IMR-90 (cell line): ENCODE data around the gene RTKN. TPM values are rescaled to one million over a fixed set of nuclear protein-coding genes. Genes with fewer than 3 reads are reported as not detected.

ENCODE experiments used
- ATAC-seq: fragments of 200-7000 bp; cut with Tn5 transposase; 2 replicates; pipeline ENCODE4 v1.9.1; 2020; ENCODE audit warnings: low read depth, mild to moderate bottlenecking, moderate library complexity
- BruUV-seq: library from RNA; stranded (reverse); fragments of 400-500 nt; replicated peaks from 2 replicates; lab custom pipeline; 2021; lab: Mats Ljungman, UMichigan
- CTCF ChIA-PET: fragments of 300-600 bp; formaldehyde crosslinking; extraction: SDS; loops from one replicate; lab custom pipeline; 2021; ENCODE audit warnings: antibody characterized with exemption; lab: Yijun Ruan, JAX
- POLR2A ChIA-PET: fragments of 300-600 bp; sonication (Branson Sonifier 250); formaldehyde crosslinking; loops from one replicate; lab custom pipeline; 2022; ENCODE audit warnings: antibody characterized with exemption; ENCODE audit not compliant: unreplicated experiment; lab: Charles Lee
- DNase-seq: peaks from one replicate; pipeline ENCODE4 v3.0.0; 2013
- H2AFZ ChIP-seq: replicated peaks from 2 replicates; pipeline ENCODE3; 2013; ENCODE audit warnings: low read length, mild to moderate bottlenecking; ENCODE audit not compliant: poor library complexity
- H2AK5ac ChIP-seq: 2 replicates; pipeline ENCODE4 v1.6.1; 2013; ENCODE audit warnings: low read depth, low read length, inconsistent platforms
- H2AK9ac ChIP-seq: replicated peaks from 2 replicates; pipeline ENCODE3; 2013; ENCODE audit warnings: mild to moderate bottlenecking, low read depth, low read length, moderate library complexity; ENCODE audit not compliant: poor library complexity
- H2BK120ac ChIP-seq: 2 replicates; pipeline ENCODE4 v1.6.1; 2013; ENCODE audit warnings: low read depth, low read length, inconsistent platforms
- H2BK15ac ChIP-seq: 3 replicates; pipeline ENCODE4 v1.6.1; 2013; ENCODE audit warnings: low read depth, low read length, inconsistent platforms
- H2BK20ac ChIP-seq: 2 replicates; pipeline ENCODE4 v1.6.1; 2013; ENCODE audit warnings: low read depth, mild to moderate bottlenecking, inconsistent platforms, low read length, moderate library complexity
- H2BK5ac ChIP-seq: 2 replicates; pipeline ENCODE4 v1.6.1; 2013; ENCODE audit warnings: mild to moderate bottlenecking, low read depth, low read length, inconsistent platforms; ENCODE audit not compliant: poor library complexity, severe bottlenecking
- H3K14ac ChIP-seq: replicated peaks from 2 replicates; pipeline ENCODE4 v1.6.1; 2013; ENCODE audit warnings: low read depth, low read length, inconsistent platforms
- H3K18ac ChIP-seq: 2 replicates; pipeline ENCODE4 v1.6.1; 2013; ENCODE audit warnings: low read depth, low read length, control low read depth
- H3K23ac ChIP-seq: 2 replicates; pipeline ENCODE4 v1.6.1; 2013; ENCODE audit warnings: low read depth, low read length, inconsistent platforms
- H3K27ac ChIP-seq: 2 replicates; pipeline ENCODE4 v1.5.1; 2013; ENCODE audit warnings: mild to moderate bottlenecking, control low read depth, low read length; ENCODE audit not compliant: insufficient read depth
- H3K27me3 ChIP-seq: 2 replicates; pipeline ENCODE4 v1.6.1; 2013; ENCODE audit warnings: low read length; ENCODE audit not compliant: control insufficient read depth, insufficient read depth
- H3K36me3 ChIP-seq: 2 replicates; pipeline ENCODE4 v1.6.1; 2013; ENCODE audit warnings: low read length, mixed read lengths; ENCODE audit not compliant: control insufficient read depth, insufficient read depth
- H3K4ac ChIP-seq: 2 replicates; pipeline ENCODE4 v1.6.1; 2013; ENCODE audit warnings: low read depth, low read length, inconsistent platforms
- H3K4me1 ChIP-seq: 2 replicates; pipeline ENCODE4 v1.6.1; 2013; ENCODE audit warnings: low read length, mixed read lengths; ENCODE audit not compliant: control insufficient read depth, insufficient read depth
- H3K4me2 ChIP-seq: 2 replicates; pipeline ENCODE4 v1.6.1; 2013; ENCODE audit warnings: low read depth, mild to moderate bottlenecking, control low read depth, low read length, moderate library complexity
- H3K4me3 ChIP-seq: 2 replicates; pipeline ENCODE4 v1.5.1; 2013; ENCODE audit warnings: low read depth, mild to moderate bottlenecking, control low read depth, low read length, moderate library complexity; ENCODE audit not compliant: insufficient read depth
- H3K56ac ChIP-seq: 2 replicates; pipeline ENCODE4 v1.6.1; 2013; ENCODE audit warnings: low read length, inconsistent platforms; ENCODE audit not compliant: insufficient read depth; ENCODE audit errors: extremely low read depth
- H3K79me1 ChIP-seq, 2 experiments: 2 replicates each; pipeline ENCODE4 v1.6.1; 2013; ENCODE audit warnings: low read length in 2 of 2, inconsistent platforms in 1 of 2, low read depth in 1 of 2
- H3K9ac ChIP-seq: 2 replicates; pipeline ENCODE4 v1.6.1; 2013; ENCODE audit warnings: low read depth, low read length, control low read depth
- H3K9me1 ChIP-seq: 2 replicates; pipeline ENCODE4 v1.6.1; 2013; ENCODE audit warnings: low read length, inconsistent platforms; ENCODE audit not compliant: insufficient read depth
- H3K9me3 ChIP-seq: 2 replicates; pipeline ENCODE4 v1.6.1; 2013; ENCODE audit warnings: low read length; ENCODE audit not compliant: control insufficient read depth, insufficient read depth
- H4K20me1 ChIP-seq: 2 replicates; pipeline ENCODE4 v1.6.1; 2013; ENCODE audit warnings: low read length, inconsistent platforms; ENCODE audit not compliant: insufficient read depth
- H4K5ac ChIP-seq: 2 replicates; pipeline ENCODE4 v1.6.1; 2013; ENCODE audit warnings: mild to moderate bottlenecking, low read depth, low read length, control low read depth
- H4K8ac ChIP-seq, 2 experiments: 2 replicates each; pipeline ENCODE4 v1.6.1; 2013; ENCODE audit warnings: low read depth in 2 of 2, low read length in 2 of 2, control low read depth in 1 of 2, inconsistent platforms in 1 of 2
- H4K91ac ChIP-seq: 2 replicates; pipeline ENCODE4 v1.6.1; 2013; ENCODE audit warnings: low read depth, low read length, inconsistent platforms; ENCODE audit not compliant: insufficient read depth
- BHLHE40 ChIP-seq: fragments of 150-350 bp; IDR thresholded peaks from 2 replicates; pipeline ENCODE4 v1.6.1; 2016; ENCODE audit warnings: mild to moderate bottlenecking, low read depth, low read length
- MAFK ChIP-seq: IDR thresholded peaks from 2 replicates; pipeline ENCODE4 v1.6.1; 2012; ENCODE audit warnings: low read depth, low read length, improper control_type of control experiment
- NFE2L2 ChIP-seq: fragments of 150-350 bp; IDR thresholded peaks from 2 replicates; pipeline ENCODE4 v1.6.1; 2016; ENCODE audit warnings: low read depth, mild to moderate bottlenecking, low read length
- RAD21 ChIP-seq: IDR thresholded peaks from 2 replicates; pipeline ENCODE4 v1.6.1; 2012; ENCODE audit warnings: low read length, improper control_type of control experiment
- RCOR1 ChIP-seq: IDR thresholded peaks from 2 replicates; pipeline ENCODE4 v1.6.1; 2012; ENCODE audit warnings: mild to moderate bottlenecking, low read length, improper control_type of control experiment; ENCODE audit not compliant: insufficient replicate concordance
- SMC3 ChIP-seq: fragments of 150-350 bp; IDR thresholded peaks from 2 replicates; pipeline ENCODE4 v1.6.1; 2016; ENCODE audit warnings: low read depth, mild to moderate bottlenecking, antibody characterized with exemption, low read length, moderate library complexity
- WGBS, 2 experiments: methylation state at CpG; one replicate each; pipeline versions ENCODE4 v1.1.5 to v1.1.7; 2013; ENCODE audit warnings: missing lambda C conversion rate in 2 of 2; ENCODE audit not compliant: insufficient read length in 1 of 2; ENCODE audit errors: extremely low coverage in 2 of 2; 5-methylcytosine and 5-hydroxymethylcytosine counted together
- dilution Hi-C: fragments of 300-500 bp; cut with HindIII; formaldehyde crosslinking; loops from one replicate; pipeline ENCODE4 v1.14.3; 2018; ENCODE audit warnings: low sequenced_read_pairs; ENCODE audit not compliant: unreplicated experiment
- in situ Hi-C: fragments of 300-500 bp; cut with MboI; formaldehyde crosslinking; loops from 3 replicates; pipeline ENCODE4 v1.14.3; 2019; ENCODE audit warnings: low sequenced_read_pairs, inconsistent platforms, mixed read lengths
- intact Hi-C: fragments of 100-400 bp; cut with micrococcal nuclease; formaldehyde crosslinking; loops from 2 replicates; pipeline ENCODE4 v1.10.0; 2022
- polyA plus RNA-seq, 3 experiments: library from polyadenylated mRNA; depleted of rRNA; stranded (reverse); fragments of >200 nt; gene quantifications; 2 replicates each; pipeline ENCODE4 v1.2.3, GENCODE V29; 2012; ENCODE audit warnings: low replicate concordance in 1 of 3
- total RNA-seq: library from RNA; depleted of rRNA; stranded (reverse); fragments of >200 nt; gene quantifications from 2 replicates; pipeline ENCODE4 v1.2.3, GENCODE V29; 2012

RTKN gene
- total and polyA plus RNA-seq, 2 of the 4 experiments (the other 2 are of a cell fraction) = 11.1 to 19.7 TPM

DNA sequence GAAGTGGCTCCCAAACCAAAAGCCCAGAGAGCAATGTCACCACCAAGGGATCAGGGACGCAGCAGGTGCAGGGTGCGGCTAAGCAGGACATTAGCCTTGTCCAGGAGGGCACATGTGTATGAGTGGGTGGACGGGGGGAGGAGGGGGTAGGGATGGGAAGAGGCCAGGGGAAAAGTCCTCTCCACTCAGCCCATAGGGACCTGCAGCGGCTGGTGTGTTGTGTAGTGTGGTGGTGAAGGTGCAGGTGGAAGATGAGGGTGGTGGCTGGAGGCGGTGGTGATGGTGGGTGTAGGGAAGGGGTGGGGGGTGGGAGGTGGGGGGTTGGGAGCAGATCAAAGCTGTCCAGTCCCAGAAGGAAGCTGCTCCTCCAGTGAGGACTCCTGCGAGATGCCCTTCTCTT is 24.0 kb downstream of the RTKN start:
- Histone ChIP-seq H3K9me3 (no peaks in the 10 kb centered on the region), H3K9ac (no peak overlapping the region), H4K8ac (no peak overlapping the region), H3K56ac (no peak overlapping the region), H2AFZ (no peak overlapping the region), H4K5ac (no peak overlapping the region), H3K4ac (no peak overlapping the region), H3K18ac (no peak overlapping the region), H2BK20ac (no peak overlapping the region), H3K4me1 (peaks cover 3% of the 10 kb centered on the region), H4K20me1 (no peaks in the 10 kb centered on the region), H4K91ac (no peak overlapping the region), H2BK15ac (no peak overlapping the region), H3K79me1 (peaks cover 1 to 4% of the 10 kb centered on the region in 2 experiments; a peak in 1 of 4 replicates), H2AK9ac (no peak overlapping the region), H2BK120ac (no peak overlapping the region), H3K36me3 (no peaks in the 10 kb centered on the region), H2AK5ac (no peak overlapping the region), H3K9me1 (peaks cover 4% of the 10 kb centered on the region), H2BK5ac (no peak overlapping the region), H3K27me3 (peaks cover 29% of the 10 kb centered on the region), H3K14ac (no peak overlapping the region), H3K23ac (no peak overlapping the region), H3K4me2 (no peak overlapping the region), H3K27ac (no peak overlapping the region), H3K4me3 (no peak overlapping the region)
- WGBS, 2 experiments = 40% methylated on average over 1 of the region's 6 CpGs; no CpG with 5 or more reads in 1 of the 2 experiments
- ChIA-PET POLR2A (no interaction called here), CTCF (no interaction called here)
- no TSS peak for BruUV-seq
- dilution Hi-C loops (no loop called here), in situ Hi-C loops (no loop called here), intact Hi-C loops (no loop called here)
- ATAC-seq = no peak
- no peak for DNase-seq
- no peak for TF ChIP-seq MAFK
- TF ChIP-seq BHLHE40 = no peak
- TF ChIP-seq SMC3 = no peak
- no peak for TF ChIP-seq RAD21
- no peak for TF ChIP-seq RCOR1
- TF ChIP-seq NFE2L2 = no peak
